Anterior cingulate cortex (tissue), 58 donors: ENCODE data around the gene DYNC1I1.

Experiments used
- DNase-seq, 58 donors: peaks; one replicate each; lab custom pipeline; 2025; lab: John Stamatoyannopoulos, UW

The DYNC1I1 gene

DNA sequence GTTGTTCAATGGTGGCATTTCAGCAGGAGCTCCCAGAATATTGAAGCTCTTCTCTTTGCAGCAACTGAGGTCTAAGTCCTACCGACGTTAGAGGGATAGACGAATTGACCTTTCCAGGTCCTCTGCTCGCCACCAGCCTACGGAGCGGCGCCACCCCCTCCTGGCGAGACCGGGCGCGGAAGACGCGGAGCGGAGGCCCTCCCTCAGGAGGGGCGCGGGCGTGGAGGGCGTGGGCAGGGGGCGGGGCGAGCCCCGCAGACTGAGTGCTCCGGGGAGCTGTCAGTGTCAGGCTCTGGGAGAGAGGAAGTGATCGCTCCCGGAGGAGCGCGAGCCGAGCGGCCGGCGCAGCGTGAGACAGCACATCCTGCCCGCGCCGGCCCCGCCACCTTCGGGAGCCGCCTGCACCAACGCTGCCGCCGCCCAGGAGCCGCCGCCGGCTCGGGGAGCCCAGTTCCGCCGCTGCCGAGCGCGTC is at the start of gene DYNC1I1:
TSS of gene DYNC1I1 (plus strand) at position 257 of the 473 bp plus-strand sequence. CDS start 32,176 bp downstream, outside the sequence.
- peak in 53 of 58 donors; percentile 10 to 83 (median 55) for DNase-seq

DNA sequence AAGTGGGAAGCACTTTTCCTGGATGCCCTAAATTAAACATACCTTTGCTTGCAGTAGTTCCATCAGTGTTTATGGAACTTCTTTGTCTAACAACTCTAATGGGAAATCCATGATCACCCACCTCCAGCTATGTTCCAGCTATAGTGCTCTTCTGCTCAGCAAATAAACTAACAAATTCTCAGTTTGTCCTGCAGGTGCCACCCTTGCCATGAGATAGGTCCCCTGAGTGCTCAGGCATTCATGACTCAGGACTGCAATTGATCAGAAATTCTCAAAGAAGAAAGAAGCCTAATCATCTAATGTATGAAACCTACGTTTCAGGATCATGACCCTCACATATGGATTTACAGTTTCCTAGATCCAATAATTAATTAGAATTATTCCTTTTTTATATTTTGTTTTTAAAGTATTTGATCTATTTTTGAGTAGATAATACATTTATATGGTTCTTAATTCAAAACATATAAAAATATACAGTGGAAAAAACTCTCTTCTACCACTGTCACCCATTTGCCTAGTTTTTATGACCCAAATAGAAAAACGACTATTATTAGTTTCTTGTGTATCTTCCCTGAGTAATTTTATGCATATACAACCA is 48.7 kb upstream of the DYNC1I1 start:
- DNase-seq, result peak in 27 of 58 donors; percentile 2 to 50 (median 14)

DNA sequence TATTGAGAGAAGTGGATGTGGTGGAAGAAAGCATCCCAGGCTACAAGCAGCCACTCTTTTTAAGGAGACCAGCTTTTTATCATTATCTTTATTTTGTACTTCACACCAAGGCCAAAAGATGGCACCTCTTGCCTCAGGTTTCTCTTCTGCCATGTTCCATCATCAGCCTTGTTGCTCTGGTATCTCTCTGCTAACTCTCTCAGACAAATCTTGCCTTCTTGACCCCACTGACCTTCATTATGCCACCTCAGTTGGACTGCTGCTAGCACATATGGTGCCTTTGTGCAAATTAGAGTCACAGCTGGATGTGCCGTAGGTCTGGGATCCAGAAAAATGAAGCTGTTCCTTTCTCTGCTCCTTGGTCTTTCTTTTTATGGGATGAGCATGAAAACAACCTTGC is 47.1 kb upstream of the DYNC1I1 start:
- DNase-seq, result no peak

DNA sequence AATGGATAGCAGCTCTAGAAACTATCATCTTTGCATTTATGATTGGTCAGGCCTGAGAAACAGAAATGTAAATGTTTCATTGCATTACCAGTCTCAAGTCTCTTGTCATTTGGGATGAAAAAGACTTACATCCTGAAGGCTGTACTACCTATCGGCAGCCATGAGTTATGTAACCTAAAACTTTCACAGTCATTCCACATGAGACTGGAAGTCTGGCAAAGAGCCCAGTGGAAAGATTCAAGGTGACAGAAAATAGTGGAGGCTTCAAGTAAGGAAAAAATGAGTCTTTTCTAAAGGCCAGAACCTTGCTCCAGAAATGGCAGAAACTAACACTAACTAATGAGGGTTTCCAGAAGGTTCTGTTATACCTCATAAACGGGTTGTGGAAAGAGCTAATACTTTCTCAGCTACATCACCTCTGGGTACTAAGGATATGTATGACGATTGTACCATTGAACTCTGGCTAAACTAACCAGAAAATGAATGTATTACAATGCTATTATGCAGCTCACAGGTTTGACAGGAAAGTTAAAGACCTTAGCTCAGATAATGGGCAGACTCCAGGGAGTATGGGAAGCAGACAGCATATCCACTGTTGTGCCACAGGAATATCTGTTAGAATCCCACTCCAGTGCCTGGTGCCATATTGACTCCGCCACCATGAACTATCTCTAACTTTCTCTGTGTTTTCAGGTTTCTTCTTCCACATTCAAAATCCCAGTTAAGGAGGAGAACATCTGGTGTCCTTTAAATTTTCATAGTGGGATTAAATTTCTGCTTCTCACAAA is 41.7 kb upstream of the DYNC1I1 start:
- no peak for DNase-seq

DNA sequence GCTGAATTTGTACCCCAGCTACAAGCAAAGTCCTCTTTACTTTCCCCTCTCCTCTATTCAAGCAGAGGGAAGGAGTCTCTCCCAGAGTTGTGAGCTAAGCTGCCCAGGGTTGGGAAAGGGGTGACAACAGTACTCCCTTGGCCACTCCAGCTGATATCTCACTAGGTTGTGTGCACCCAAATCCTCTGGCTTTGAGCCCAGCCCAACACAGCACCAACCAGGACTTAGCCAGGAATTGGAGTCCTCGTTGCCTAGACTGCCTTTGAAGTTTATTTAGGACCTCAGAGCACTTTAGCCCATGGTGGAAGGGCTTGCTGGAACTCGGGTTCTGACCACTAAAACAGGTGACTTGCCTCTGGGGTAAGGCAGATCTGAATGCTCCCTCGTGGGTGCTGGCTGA is 35.7 kb upstream of the DYNC1I1 start:
- DNase-seq, result no peak

DNA sequence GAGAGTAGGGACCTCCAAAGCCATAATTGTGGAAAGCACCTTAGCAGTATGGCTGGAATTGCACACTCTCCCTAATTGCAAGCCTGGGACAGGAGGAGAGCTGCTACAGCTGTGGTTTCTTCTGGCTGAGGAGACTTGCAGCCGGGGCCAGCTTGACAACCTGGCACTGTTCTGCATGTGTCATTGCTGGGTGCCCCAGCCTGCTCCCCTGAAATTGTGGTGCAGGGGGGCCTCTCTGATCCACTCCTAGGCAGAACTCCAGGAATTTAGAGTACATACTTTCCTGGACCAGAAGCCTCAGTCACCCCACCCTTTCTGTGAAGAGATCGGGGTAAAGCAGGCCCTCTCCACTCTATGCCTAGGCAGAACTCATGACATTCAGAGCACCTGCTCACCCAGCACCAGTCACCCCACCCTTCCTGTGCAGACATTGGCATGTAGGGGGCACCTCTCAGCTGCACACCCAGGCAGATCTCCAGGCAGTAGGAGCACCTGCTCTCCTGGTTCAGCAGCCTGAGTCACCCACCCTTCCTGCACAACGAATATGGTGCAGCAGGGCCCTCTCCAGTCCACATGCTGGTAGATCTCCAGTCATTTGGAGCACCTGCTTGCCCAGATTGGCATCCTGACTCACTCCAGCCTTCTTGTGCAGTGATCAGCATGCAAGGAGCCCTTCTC is 34.4 kb upstream of the DYNC1I1 start:
- DNase-seq, result peak in 2 of 58 donors; percentile 3 to 5

DNA sequence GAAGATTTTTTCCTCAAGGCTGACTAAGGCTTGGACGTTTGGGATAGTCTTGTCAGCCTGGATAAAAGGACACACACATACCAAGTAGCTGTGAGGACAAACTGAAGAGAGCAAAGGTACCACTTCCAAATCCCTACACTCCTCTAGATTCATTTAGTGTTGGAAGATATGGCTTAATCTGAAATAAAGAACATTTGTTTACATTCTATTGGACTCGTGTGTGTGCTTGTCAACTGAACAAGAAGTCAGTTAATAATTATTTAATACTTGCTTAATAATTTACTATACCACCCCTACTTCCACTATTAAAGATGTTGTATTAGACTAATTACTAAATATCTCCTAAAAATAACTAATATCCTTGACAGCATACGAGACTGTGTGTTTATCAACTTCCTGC is 23.3 kb upstream of the DYNC1I1 start:
- no peak for DNase-seq

DNA sequence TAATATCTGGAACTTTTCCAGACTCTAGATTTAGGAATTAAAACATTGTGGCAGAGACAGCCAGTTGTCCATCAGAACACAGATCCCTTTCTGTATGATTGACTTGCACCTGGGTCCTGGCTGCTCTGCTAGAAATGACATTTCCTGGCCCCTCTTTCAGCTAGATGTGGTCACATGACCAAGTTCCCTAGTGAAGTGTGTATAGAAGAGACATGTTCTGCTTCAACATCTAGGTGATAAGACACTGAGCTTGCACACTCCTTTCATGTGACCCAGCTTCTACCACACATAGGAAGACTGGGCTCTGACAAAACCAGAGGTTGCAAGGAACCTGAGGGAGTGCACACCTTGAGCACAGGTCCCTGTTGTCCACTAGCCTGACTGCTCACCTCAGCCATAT is 22.8 kb upstream of the DYNC1I1 start:
- DNase-seq, result no peak

DNA sequence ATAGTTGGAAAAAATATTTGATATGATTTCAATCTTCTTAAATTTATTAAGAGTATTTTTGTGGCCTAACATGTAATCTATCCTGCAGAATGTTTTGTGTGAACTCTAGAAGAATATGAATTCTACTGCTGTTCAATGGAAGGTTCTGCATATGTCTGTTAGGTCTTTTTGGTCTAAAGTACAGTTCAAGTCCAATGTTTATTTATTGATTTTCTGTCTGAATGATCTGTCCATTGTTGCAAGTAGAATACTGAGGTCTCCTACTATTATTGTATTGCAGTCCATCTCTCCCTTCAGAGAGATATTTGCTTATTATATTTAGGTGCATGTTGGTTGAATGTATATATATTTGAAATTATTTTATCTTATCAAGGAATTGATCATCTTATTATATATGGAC is 18.9 kb upstream of the DYNC1I1 start:
- DNase-seq, result no peak

DNA sequence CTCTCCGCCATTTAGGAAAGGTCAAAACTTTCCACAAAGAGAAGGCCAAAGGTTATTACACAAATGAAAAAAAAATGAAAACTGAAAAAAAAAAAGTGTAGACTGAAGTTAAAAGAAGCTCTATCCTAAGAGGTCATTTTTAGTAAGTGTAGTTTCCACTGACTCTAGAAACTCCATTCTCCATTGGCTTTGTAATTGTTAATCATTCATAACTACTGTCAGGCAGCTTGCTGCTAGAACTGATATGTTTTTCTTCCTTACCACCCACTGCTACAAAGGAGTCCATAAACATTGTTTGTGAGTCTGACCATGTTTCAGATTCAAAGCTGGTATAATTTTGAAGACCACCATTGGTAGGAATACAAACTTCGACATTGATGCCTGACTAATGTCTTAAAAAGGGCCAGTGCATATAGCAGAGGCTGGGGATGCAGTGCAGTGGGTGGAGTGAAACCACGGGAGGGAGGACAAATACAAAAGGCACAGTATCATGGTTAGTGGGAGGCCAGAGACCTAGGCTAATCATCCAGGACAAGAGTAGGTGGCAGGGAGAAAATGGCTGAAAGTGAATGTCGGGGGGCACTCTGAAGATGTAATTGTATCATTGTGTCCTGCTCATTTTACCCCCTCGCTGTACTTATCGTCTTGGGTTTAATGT is 16.9 kb upstream of the DYNC1I1 start:
- DNase-seq, result no peak

DNA sequence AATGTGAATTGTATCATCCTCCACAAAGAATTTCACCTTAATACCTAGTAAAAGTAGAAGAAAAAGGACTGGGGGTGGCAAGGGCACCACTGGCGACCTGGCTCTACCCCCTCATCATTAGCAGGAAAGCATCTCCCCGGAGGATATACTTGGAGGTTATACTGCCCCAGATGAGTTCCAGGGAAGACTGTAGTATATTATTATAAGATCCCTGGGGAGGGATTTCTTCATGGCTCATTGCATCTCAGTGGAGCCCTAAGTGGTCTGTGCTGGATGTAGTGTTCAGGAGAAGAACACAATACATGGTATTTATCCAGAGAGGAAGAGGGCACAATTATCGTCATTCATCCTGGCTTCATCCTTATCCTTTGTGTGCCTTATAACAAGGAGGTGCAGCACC is 14.2 kb upstream of the DYNC1I1 start:
- no peak for DNase-seq

DNA sequence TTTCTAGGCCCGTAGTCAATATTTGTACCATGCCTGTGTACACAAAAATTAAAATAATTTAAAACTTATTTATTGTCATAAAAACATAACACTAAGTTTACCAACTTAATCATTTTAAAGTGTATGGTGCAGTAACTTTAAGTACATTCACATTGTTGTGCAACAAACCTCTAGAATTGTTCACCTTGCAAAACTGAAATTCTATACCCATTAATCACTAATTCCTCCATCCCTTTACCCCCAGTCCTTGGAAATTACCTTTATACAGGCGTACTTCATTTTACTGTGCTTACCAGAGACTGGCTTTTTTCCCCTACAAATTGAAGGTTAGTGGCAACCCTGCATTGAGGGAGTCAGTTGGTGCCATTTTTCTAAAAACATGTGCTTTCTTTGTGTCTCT is 6.3 kb upstream of the DYNC1I1 start:
- DNase-seq, result no peak

DNA sequence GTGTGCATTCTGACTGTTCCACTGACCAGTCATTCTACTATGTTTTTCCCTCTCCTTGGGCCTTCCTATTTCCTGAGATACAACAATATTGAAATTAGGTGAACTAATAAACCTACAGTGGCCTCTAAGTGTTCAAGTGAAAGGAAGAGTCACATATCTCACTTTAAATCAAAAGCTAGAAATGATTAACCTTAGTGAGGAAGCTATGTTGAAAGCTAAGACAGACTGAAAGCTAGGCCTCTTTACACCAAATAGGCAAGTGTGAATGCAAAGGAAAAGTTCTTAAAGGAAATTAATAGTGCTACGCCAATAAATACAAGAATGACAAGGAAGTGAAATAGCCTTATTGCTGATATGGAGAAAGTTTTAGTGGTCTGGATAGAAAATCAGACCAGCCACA is 5.7 kb upstream of the DYNC1I1 start:
- no peak for DNase-seq

DNA sequence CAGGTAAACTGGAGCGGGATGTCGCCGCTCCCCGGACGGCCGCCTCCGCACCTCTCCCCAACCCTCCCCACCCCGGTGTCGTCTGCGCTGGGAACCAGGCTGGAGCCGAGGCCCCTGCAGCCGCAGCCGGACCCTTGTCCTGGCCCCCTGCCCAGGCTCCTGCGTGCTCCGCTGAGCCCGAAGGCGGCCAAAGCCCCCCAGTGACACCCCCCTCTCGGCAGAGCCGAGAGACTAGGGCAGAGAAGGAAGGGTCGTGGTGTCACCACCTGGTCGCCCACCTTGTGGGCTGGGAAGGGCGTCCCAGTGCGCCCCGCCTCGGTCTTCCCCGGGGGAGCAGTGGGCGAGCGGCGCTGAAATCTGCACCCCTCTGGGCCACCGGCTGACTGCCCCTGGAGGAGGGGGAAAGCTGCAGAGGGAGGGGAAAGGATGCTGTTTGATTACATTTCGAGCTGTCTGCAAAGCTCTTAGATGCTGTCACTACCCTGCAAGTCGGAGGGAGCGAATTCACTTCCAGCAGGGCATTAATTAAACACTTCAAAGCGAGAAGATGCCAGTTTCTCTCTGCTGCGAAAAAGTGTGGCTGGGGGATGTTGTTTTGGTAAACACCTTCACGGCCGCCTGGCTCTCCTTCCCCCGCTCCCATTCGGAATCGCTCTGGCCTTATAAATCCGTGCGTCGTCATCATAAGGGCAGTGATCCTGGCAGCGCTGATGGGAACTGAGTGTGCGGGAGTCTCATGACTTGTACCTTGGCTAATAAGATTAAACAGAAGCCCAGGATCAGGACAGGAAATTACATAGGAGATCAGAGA is 622 bp downstream of the DYNC1I1 start:
- DNase-seq, result peak in 25 of 58 donors; percentile 6 to 67 (median 33)

DNA sequence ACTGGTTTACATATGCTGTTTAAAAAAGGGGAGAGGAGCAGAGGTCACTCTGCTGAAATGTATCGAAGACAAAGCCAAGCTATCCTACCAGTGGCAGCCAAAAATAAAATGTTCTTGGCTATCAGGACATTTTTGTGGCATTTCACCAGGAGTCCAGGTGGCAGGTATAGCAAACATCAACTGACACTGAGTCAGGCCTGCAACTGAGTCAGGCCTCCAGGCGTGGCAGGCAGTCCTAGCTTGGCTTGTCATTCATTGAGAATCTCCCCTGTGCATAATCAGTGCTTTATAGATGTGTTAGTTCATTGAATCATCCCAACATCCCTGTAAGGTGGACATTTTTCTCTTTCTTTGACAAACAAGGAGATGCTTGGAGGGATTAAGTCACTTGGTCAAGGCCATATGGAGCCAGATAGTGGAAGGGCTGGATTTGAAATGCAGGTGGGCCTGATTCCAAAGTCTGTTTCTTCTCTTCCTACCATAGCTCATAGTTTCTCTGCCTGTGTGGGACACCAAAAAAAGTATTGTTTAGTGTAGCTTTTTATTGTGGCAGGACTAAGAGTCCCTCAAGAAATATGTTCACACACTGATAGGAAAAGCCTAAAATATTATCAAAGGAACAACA is 4.3 kb downstream of the DYNC1I1 start:
- no peak for DNase-seq

DNA sequence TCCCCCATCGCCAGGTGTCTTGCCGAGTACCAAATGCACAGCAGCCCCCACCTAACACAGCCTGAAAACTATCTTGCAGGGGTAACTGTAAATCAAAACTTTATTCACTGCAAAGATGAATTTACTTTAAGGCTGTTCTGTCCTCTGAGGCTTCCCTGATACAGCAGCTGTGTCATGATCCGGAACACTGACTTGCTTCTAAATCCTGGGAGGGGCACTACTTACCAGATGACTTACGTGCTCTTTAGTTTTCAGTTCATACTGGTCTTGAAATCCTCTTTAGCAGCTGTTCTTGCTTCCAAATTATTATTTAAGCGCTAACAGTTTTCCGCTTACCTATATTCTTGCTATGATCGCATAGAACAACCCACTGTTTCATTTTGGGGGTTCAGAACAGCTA is 4.9 kb downstream of the DYNC1I1 start:
- no peak for DNase-seq

DNA sequence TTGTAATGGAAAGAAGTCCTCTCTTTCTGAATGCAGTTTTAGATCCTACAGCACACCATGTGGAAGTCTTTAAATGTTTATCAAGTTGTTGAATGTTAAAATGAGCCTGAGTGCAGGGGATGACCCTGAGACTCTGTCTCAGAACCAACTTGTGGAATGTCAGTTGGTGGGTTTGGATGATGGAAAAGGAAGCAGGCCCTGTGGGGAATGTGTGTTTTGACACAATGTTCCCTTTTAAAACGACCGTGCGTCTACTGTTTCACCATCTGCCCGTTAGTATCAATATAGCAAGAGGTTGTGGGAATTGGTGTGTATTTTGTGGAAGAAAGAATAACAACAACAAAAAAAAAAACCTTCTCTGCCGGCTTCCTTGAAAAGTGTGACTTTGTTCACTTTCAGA is 8.3 kb downstream of the DYNC1I1 start:
- no peak for DNase-seq

DNA sequence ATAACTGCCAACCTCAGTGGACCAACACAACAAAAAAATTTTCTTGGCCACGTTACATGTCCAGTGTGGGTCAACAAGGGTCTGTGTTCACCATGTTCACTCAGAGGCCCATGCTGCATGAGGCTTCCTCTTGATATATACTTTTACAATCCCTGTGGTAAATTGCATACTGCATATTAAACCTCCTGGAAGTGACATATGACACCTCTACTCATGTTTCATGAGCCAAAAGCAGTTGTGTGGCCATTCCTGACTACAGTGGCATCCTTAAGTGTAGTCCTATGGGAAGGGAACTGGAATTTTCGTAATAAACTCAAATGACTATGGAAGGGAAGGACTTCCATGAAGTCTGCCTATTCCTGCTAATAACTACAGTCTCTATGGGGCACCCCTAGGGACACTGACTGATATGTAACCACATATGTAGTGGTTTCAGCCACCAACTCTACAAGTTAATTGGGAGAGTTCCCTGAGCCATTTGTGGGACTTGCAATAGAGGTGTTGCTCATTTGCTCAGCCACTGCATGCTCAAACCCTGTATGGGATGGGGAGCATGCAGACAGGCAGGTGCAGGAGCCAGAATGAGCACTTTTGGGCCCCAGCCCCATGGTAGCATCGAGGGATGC is 9.7 kb downstream of the DYNC1I1 start:
- no peak for DNase-seq

DNA sequence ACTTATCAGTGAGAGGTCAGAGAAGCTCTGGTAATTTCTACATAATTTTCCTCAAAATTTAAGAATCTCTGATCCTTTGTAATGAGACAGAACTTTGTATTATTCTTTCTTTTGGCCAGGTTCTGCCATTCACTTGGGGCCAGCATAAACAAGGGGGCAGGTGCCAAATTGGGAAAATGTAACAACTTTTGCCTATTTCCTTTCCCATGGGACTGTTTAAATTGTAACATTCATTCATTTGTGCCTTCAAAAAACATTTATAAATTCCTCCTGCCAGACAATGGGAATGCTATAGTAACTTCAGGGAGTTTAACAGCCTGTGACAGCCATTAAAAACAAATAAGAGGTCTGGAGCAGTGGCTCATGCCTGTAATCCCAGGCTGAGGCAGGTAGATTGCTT is 12.4 kb downstream of the DYNC1I1 start:
- no peak for DNase-seq
